Prostate gland (tissue), 2 donors: Measurements from ENCODE around the gene SMIM7. TPM values are rescaled to one million over a fixed set of nuclear protein-coding genes. Genes with fewer than 3 reads are reported as not detected.

Source experiments
- DNase-seq: peaks from one replicate; pipeline ENCODE4 v3.0.0-alpha.2; 2019; ENCODE audit warnings: low spot score
- H3K27ac ChIP-seq, 2 donors: fragments of 200-600 bp; sonication (generic); 2 replicates each; pipeline ENCODE4 v1.5.1; 2017 to 2019
- H3K27me3 ChIP-seq: fragments of 200-600 bp; sonication (generic); replicated peaks from 2 replicates; pipeline ENCODE4 v1.5.1; 2019; ENCODE audit not compliant: insufficient read depth
- H3K36me3 ChIP-seq, 2 donors: fragments of 200-600 bp; sonication (generic); 1 replicate in 1 of 2; 2 replicates in 1 of 2; pipeline versions ENCODE4 v1.5.1 to v1.8.1; 2017 to 2019
- H3K4me1 ChIP-seq: fragments of 200-600 bp; sonication (generic); replicated peaks from 2 replicates; pipeline ENCODE4 v1.5.1; 2019
- H3K4me3 ChIP-seq, 2 donors: fragments of 200-600 bp; sonication (generic); 2 replicates each; pipeline ENCODE4 v1.5.1; 2017 to 2019
- H3K9me3 ChIP-seq: fragments of 200-600 bp; sonication (generic); 2 replicates; pipeline ENCODE4 v1.5.1; 2017
- CTCF ChIP-seq, 4 experiments: fragments of 200-600 bp in 2 of 4; fragments of 450-650 bp in 2 of 4; sonication (generic) in 2 of 4; IDR thresholded peaks; 1 replicate in 3 of 4; 2 replicates in 1 of 4; pipeline ENCODE4 v1.5.1; 2016 to 2019; ENCODE audit warnings: antibody characterized with exemption in 4 of 4, mild to moderate bottlenecking in 2 of 4, moderate library complexity in 2 of 4
- POLR2A ChIP-seq: fragments of 450-650 bp; IDR thresholded peaks from one replicate; pipeline ENCODE4 v1.6.1; 2016; ENCODE audit warnings: antibody characterized with exemption, mild to moderate bottlenecking
- POLR2AphosphoS5 ChIP-seq: sonication (generic); formaldehyde crosslinking; IDR thresholded peaks from one replicate; pipeline ENCODE4 v1.6.1; 2017; ENCODE audit warnings: antibody characterized with exemption
- WGBS: methylation state at CpG from one replicate; pipeline ENCODE4 v1.1.5; 2018; 5-methylcytosine and 5-hydroxymethylcytosine counted together
- intact Hi-C: fragments of 100-400 bp; cut with DNase I; formaldehyde crosslinking; loops from one replicate; pipeline ENCODE4 v1.14.2; 2022
- total RNA-seq, 2 donors: library from RNA; depleted of rRNA; stranded (reverse); fragments of >200 nt; gene quantifications; one replicate each; pipeline ENCODE4 v1.1.0, GENCODE V29; 2016

The SMIM7 gene
- total RNA-seq, 2 donors from 2014 or later, result 146 to 171 TPM

- no peak for DNase-seq
- no peak overlapping the region for H3K27ac ChIP-seq
- no peaks in the 10 kb centered on the region for H3K4me1 ChIP-seq
- no peaks in the 10 kb centered on the region for H3K9me3 ChIP-seq
- no peaks in the 10 kb centered on the region for H3K36me3 ChIP-seq
- no peaks in the 10 kb centered on the region for H3K27me3 ChIP-seq
- WGBS, result 96% methylated on average over 9 of the region's 9 CpGs
- no peak overlapping the region for H3K4me3 ChIP-seq
- intact Hi-C loops, result no loop called here
- no peak for TF ChIP-seq POLR2AphosphoS5
- TF ChIP-seq CTCF (IDR thresholded peaks at IDR 0.05), result no peak
- no peak for TF ChIP-seq POLR2A
Observed at GRCh38 chr19:16596399-16596798, 63.5 kb downstream of the SMIM7 start.

Other genes with a start within 250 kb of the SMIM7 start
- 10 to 100 TPM; 18.4 to 30.4 TPM for gene EPS15L1, start 188.2 kb downstream of the SMIM7 start, total RNA-seq
- 10 to 100 TPM in 1 of 2 donors, under 1 TPM in 1; 0.91 to 10.1 TPM for gene CALR3, start 164.0 kb downstream of the SMIM7 start, total RNA-seq
- 10 to 100 TPM in 1 of 2 donors, 1 to 10 TPM in 1; 8.0 to 13.7 TPM for gene C19orf44, start 163.8 kb downstream of the SMIM7 start, total RNA-seq
- gene CHERP, start 117.7 kb downstream of the SMIM7 start, total RNA-seq, result 10 to 100 TPM; 20.9 to 32.7 TPM
- gene SLC35E1, start 87.7 kb downstream of the SMIM7 start, total RNA-seq, result 10 to 100 TPM; 42.0 to 69.1 TPM
- 10 to 100 TPM; 13.5 to 29.9 TPM for gene MED26, start 31.9 kb downstream of the SMIM7 start, total RNA-seq
- gene TMEM38A, start 995 bp upstream of the SMIM7 start, total RNA-seq, result 10 to 100 TPM; 11.7 to 20.6 TPM
- 10 to 100 TPM; 15.8 to 41.3 TPM for gene NWD1, start 59.7 kb upstream of the SMIM7 start, total RNA-seq
- 100 to 1,000 TPM in 1 of 2 donors, 10 to 100 TPM in 1; 37.8 to 159 TPM for gene SIN3B, start 169.3 kb upstream of the SMIM7 start, total RNA-seq
- 1 to 10 TPM in 1 of 2 donors, under 1 TPM in 1; 0.36 to 6.2 TPM for gene F2RL3, start 228.9 kb upstream of the SMIM7 start, total RNA-seq